ENCODE results near the gene DIP2C. TPM values are rescaled to one million over a fixed set of nuclear protein-coding genes. Genes with fewer than 3 reads are reported as not detected.

DIP2C gene
- total RNA-seq, 1 donor from 2014 or later: 30.8 TPM

DNA sequence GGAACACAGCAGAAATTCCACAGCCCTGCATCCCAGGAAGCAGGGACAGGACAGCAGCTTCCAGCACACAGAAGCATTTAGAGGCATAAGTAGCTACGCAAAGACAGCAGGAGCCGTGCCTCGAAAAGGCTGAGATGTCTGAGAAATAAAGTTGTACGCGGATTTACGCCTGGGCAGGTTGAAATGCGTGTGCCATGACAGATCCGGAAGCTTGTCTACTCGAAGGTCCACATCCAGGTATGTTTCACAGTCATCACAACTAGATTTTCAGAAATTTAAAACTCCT, 26.1 kb downstream of the DIP2C start:
- Histone ChIP-seq H3K27ac (replicated peaks) (no peak overlapping the region), H3K27me3 (ENCODE audit: low read depth) (no peaks in the 10 kb centered on the region), H3K4me3 (no peak overlapping the region), H3K36me3 (no peaks in the 10 kb centered on the region), H3K4me1 (peaks cover 63% of the 10 kb centered on the region), H3K9me3 (replicated peaks) (no peaks in the 10 kb centered on the region)
- DNase-seq: no peak
- intact Hi-C loops (cut with micrococcal nuclease): no loop called here
- TF ChIP-seq, protein P1, sequence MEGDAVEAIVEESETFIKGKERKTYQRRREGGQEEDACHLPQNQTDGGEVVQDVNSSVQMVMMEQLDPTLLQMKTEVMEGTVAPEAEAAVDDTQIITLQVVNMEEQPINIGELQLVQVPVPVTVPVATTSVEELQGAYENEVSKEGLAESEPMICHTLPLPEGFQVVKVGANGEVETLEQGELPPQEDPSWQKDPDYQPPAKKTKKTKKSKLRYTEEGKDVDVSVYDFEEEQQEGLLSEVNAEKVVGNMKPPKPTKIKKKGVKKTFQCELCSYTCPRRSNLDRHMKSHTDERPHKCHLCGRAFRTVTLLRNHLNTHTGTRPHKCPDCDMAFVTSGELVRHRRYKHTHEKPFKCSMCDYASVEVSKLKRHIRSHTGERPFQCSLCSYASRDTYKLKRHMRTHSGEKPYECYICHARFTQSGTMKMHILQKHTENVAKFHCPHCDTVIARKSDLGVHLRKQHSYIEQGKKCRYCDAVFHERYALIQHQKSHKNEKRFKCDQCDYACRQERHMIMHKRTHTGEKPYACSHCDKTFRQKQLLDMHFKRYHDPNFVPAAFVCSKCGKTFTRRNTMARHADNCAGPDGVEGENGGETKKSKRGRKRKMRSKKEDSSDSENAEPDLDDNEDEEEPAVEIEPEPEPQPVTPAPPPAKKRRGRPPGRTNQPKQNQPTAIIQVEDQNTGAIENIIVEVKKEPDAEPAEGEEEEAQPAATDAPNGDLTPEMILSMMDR (IDR thresholded peaks at IDR 0.05; ENCODE audit: borderline replicate concordance): no peak

DNA sequence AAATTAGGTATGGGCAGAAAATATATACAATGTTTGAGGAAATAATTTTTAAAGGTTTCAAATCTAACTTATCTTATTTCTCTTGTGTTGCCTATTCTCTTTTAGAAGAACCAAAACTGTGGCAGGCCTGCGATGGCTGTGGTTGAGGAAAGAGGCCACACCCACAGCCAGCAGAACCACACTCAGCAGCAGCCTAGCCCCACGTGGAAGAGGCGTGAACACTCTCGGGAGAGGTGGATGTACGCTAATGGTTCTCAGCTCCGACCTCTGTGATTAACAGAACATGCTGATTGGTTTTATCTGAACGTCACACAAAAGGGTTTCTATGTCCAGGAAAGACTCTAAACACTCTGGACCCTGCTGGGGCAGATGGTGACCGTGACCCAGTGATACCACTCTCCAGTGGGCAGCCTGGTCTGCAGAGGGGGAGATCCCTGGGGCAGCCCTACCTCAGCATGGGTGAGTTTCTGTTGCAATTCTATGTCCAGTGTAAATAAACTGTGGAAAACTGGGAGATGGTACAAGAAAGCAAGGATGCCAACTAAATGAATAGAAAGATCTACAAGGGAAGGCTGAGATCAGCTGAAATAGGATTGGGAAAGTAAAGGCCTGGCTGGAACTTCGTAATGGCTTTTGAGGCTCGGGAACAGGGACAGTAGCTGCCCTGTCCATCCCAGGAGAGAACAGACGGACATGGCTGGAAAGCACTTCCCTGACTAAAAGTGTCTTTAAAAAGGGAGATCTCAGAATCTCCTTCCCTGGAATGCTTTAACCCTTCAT, 26.6 kb downstream of the DIP2C start:
- H3K9me3 ChIP-seq (replicated peaks): no peaks in the 10 kb centered on the region
- H3K4me1 ChIP-seq: peaks cover 65% of the 10 kb centered on the region
- no peak for DNase-seq
- H3K27me3 ChIP-seq (ENCODE audit: low read depth): no peaks in the 10 kb centered on the region
- H3K27ac ChIP-seq (replicated peaks): no peak overlapping the region
- H3K4me3 ChIP-seq: no peak overlapping the region
- intact Hi-C loops (cut with micrococcal nuclease): no loop called here
- H3K36me3 ChIP-seq: no peaks in the 10 kb centered on the region
- TF ChIP-seq, protein P1 (IDR thresholded peaks at IDR 0.05; ENCODE audit: borderline replicate concordance): no peak

DNA sequence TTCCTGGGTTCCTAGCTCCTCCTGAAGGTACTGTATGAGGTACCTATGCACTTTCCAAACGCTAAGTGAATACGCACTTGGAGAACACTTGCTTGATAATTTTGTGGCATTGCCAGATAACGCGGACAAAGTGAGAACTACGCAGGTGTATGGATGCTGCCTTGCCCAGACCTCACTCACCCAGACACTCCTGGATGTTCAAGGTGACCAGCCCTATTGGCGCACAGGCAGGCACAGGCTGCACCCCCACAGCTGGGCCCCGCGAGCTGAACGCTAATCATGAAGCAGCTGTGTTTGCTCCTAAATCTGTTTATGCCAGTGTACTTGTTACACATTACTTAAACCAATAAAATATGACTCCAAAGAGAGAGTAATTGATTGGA, 27.3 kb downstream of the DIP2C start:
- Histone ChIP-seq H3K9me3 (replicated peaks) (no peaks in the 10 kb centered on the region), H3K36me3 (no peaks in the 10 kb centered on the region), H3K4me3 (no peak overlapping the region), H3K27me3 (ENCODE audit: low read depth) (no peaks in the 10 kb centered on the region), H3K27ac (replicated peaks) (no peak overlapping the region), H3K4me1 (peaks cover 65% of the 10 kb centered on the region)
- TF ChIP-seq, protein P1 (IDR thresholded peaks at IDR 0.05; ENCODE audit: borderline replicate concordance): no peak
- intact Hi-C loops (cut with micrococcal nuclease): no loop called here
- DNase-seq: no peak

DNA sequence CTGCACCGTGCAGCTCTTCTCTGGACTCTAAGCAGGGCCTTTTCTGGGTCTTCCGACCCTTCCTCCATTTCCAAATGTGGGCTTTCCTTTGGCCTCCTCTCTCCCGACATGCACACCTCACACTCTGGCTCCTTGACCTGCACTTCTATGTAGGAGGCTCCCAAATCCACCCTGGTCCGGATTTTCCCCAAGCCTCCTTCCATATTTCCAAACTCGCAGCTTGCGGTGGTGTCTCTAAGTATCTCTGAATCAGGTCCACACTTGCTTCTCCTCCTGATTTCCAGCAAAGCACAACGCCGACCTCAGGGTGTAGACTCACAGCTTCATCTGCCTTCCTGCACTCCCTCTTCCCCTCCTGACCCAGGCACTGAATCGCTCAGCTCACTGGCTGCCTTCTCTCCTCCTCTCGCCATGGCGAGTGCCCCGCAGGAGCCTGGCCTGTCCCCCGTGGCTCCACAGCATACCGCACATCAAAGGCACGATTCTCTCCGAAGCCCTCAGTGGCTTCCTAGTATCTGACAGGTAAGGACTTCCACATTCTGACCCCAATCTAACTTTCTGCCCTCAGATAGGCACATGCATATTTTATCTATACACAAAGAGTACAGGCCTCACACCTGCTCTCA, 27.8 kb downstream of the DIP2C start:
- no peak overlapping the region for H3K4me3 ChIP-seq
- no peaks in the 10 kb centered on the region for H3K27me3 ChIP-seq (ENCODE audit: low read depth)
- TF ChIP-seq, protein P1 (IDR thresholded peaks at IDR 0.05; ENCODE audit: borderline replicate concordance): no peak
- no peaks in the 10 kb centered on the region for H3K36me3 ChIP-seq
- no peaks in the 10 kb centered on the region for H3K9me3 ChIP-seq (replicated peaks)
- H3K27ac ChIP-seq (replicated peaks): peak overlapping the region; percentile 82
- peaks cover 65% of the 10 kb centered on the region for H3K4me1 ChIP-seq
- DNase-seq: no peak
- intact Hi-C loops (cut with micrococcal nuclease): no loop called here

DNA sequence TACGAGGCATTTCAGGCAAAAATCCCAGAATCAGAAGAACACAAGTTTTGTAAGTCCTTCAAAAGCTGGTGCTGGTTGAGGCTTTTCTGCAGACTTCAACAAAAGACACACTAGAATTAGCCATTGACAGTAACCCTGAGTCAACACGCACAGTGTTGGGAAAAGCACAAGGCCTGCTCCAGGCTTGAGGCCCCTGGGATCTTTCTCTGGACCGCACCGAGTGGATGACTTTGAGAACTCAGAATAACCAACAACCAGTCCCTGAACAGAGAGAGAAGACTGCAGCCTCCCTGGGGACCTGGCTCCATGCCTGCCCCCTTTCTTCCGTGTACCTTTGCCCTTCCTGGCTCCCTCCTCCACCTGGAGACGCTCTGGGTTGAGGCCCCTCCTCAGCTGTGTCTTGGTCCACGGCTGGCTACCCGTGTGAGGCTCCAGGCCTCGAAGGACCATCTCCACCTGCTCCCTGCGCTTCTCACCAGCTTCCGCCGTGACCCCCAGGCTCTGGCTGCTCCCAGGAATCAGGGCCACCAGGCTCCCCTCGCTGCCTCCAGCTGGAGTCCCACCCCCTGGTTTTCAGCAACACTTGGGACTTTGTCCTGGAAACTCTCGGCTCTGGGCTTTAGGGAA, 28.4 kb downstream of the DIP2C start:
- H3K4me1 ChIP-seq: peaks cover 63% of the 10 kb centered on the region

More for the DNA sequence above, 28.4 kb downstream of the DIP2C start:
- Histone ChIP-seq H3K27ac (replicated peaks) (peak overlapping the region; percentile 82), H3K9me3 (replicated peaks) (no peaks in the 10 kb centered on the region), H3K27me3 (ENCODE audit: low read depth) (no peaks in the 10 kb centered on the region), H3K4me3 (no peak overlapping the region), H3K36me3 (no peaks in the 10 kb centered on the region)
- intact Hi-C loops (cut with micrococcal nuclease): no loop called here
- TF ChIP-seq, protein P1 (IDR thresholded peaks at IDR 0.05; ENCODE audit: borderline replicate concordance): no peak
- no peak for DNase-seq
